Measurements from ENCODE around the gene CDK2AP2. TPM values are rescaled to one million over a fixed set of nuclear protein-coding genes. Genes with fewer than 3 reads are reported as not detected.
"Not testable (repeated sequence)": the region's sequence is repeated elsewhere in the genome, so short reads cannot be mapped to it uniquely, and the experiment has no call there.

The CDK2AP2 gene
- total RNA-seq, 1 donor from 2014 or later, result 84.2 TPM

GRCh38 chr11:67519726-67520125 lies 11.8 kb upstream of the CDK2AP2 start:
- no peak overlapping the region for H3K4me3 ChIP-seq
- DNase-seq (no peak), ATAC-seq (no peak)
- H3K27me3 ChIP-seq, result no peaks in the 10 kb centered on the region
- H3K4me1 ChIP-seq, result no peaks in the 10 kb centered on the region
- TF ChIP-seq CTCF (IDR thresholded peaks at IDR 0.05), result no peak
- H3K36me3 ChIP-seq, result no peaks in the 10 kb centered on the region
- intact Hi-C loops (cut with DNase I), result no loop called here
- no peaks in the 10 kb centered on the region for H3K9me3 ChIP-seq
- H3K27ac ChIP-seq, result no peak overlapping the region

GRCh38 chr11:67517784-67518552 lies 10.0 kb upstream of the CDK2AP2 start:
- intact Hi-C loops (cut with DNase I), result no loop called here
- no peaks in the 10 kb centered on the region for H3K27me3 ChIP-seq
- ATAC-seq, result no peak
- no peak overlapping the region for H3K4me3 ChIP-seq
- no peak overlapping the region for H3K27ac ChIP-seq
- H3K4me1 ChIP-seq, result no peaks in the 10 kb centered on the region
- no peaks in the 10 kb centered on the region for H3K9me3 ChIP-seq
- no peaks in the 10 kb centered on the region for H3K36me3 ChIP-seq
- no peak for DNase-seq
- TF ChIP-seq CTCF (IDR thresholded peaks at IDR 0.05), result no peak

GRCh38 chr11:67516806-67517205 lies 8.8 kb upstream of the CDK2AP2 start:
- TF ChIP-seq CTCF (IDR thresholded peaks at IDR 0.05), result no peak
- Histone ChIP-seq H3K9me3 (no peaks in the 10 kb centered on the region), H3K4me3 (no peak overlapping the region), H3K36me3 (no peaks in the 10 kb centered on the region), H3K4me1 (no peaks in the 10 kb centered on the region), H3K27me3 (no peaks in the 10 kb centered on the region), H3K27ac (no peak overlapping the region)
- DNase-seq (no peak), ATAC-seq (no peak)
- intact Hi-C loops (cut with DNase I), result no loop called here

GRCh38 chr11:67514116-67514515 lies 6.2 kb upstream of the CDK2AP2 start:
- Histone ChIP-seq H3K27ac (no peak overlapping the region), H3K36me3 (no peaks in the 10 kb centered on the region), H3K4me3 (no peak overlapping the region), H3K27me3 (no peaks in the 10 kb centered on the region), H3K4me1 (peaks cover 1% of the 10 kb centered on the region), H3K9me3 (no peaks in the 10 kb centered on the region)
- ATAC-seq (no peak), DNase-seq (no peak)
- no peak for TF ChIP-seq CTCF (IDR thresholded peaks at IDR 0.05)
- intact Hi-C loops (cut with DNase I), result no loop called here

DNA sequence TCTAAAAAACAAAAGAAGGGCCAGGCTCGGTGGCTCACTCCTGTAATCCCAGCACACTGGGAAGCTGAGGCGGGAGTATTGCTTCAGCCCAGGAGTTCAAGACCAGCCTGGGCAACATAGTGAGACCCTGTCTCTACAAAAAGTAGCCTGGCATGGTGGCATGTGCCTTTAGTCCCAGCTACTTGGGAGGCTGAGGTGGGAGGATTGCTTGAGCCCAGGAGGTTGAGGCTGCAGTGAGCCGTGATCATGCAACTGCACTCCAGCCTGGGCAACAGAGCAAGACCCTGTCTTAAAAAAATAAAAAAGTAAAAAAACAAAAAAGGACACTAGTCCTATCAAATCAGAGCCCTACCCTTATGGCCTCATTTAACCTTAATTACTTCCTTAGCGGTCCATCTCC lies 3.6 kb upstream of the CDK2AP2 start:
- H3K27ac ChIP-seq; H3K4me3 ChIP-seq; ATAC-seq; intact Hi-C loops (cut with DNase I); H3K27me3 ChIP-seq; H3K9me3 ChIP-seq; H3K36me3 ChIP-seq; DNase-seq: not testable (repeated sequence)
- peaks cover 15% of the 10 kb centered on the region for H3K4me1 ChIP-seq

DNA sequence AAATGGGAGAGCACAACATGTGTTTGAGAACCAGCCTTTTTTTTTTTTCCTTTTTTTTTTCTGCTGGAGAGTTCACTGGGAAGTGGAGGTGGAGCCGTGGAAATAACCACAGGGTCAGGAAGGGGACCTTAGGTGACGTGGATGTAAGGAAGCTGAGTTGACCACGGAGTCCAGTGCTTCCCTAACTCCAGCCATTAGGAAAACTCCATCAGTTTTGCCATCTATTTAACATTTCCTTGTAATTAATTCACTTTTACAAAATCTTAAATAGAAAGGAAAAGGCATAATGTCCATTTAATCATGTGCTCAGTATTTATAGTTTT lies 2.0 kb upstream of the CDK2AP2 start:
- Histone ChIP-seq H3K4me1 (peaks cover 28% of the 10 kb centered on the region), H3K4me3 (no peak overlapping the region), H3K27me3 (no peaks in the 10 kb centered on the region), H3K36me3 (peaks cover 7% of the 10 kb centered on the region), H3K9me3 (no peaks in the 10 kb centered on the region), H3K27ac (no peak overlapping the region)
- DNase-seq (no peak), ATAC-seq (no peak)
- intact Hi-C loops (cut with DNase I), result no loop called here
- no peak for TF ChIP-seq CTCF (IDR thresholded peaks at IDR 0.05)

Measured in upper lobe of right lung (tissue), 1 donor.